ENCODE data around the gene SH3BGR.

DNA sequence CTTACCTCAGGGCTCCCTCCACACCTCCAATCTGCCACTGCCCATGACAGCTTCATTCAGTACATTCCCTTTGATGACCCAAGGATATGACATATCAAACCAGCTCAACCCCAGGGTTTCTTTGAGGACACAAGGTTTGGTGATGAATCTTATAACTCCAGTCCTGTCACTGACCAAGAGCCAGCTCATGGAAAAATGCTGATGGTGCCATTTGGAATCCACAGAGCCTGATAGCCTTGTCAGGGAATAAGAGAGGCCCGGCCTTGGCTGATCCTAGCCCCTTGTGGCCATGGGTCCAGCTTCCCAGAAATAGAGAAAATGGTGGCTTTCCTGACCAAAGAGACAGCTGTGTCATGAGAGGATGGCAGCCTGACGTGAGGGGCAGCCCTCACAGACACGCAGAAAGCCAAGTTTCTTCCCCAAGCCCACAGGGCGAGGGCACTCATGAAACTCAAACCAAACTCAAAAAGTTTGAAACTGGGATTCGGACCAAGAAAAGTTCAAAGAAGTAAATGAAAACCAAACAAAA lies 75.4 kb downstream of the SH3BGR start:
- TF ChIP-seq EZH2 (IDR thresholded peaks at IDR 0.05; ENCODE audit: low read length, missing control alignments) = no peak
- TF ChIP-seq, protein P1, sequence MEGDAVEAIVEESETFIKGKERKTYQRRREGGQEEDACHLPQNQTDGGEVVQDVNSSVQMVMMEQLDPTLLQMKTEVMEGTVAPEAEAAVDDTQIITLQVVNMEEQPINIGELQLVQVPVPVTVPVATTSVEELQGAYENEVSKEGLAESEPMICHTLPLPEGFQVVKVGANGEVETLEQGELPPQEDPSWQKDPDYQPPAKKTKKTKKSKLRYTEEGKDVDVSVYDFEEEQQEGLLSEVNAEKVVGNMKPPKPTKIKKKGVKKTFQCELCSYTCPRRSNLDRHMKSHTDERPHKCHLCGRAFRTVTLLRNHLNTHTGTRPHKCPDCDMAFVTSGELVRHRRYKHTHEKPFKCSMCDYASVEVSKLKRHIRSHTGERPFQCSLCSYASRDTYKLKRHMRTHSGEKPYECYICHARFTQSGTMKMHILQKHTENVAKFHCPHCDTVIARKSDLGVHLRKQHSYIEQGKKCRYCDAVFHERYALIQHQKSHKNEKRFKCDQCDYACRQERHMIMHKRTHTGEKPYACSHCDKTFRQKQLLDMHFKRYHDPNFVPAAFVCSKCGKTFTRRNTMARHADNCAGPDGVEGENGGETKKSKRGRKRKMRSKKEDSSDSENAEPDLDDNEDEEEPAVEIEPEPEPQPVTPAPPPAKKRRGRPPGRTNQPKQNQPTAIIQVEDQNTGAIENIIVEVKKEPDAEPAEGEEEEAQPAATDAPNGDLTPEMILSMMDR (conservative IDR thresholded peaks at IDR 0.05 in 1 of 2, IDR thresholded peaks at IDR 0.05 in 1 of 2; ENCODE audit: low read depth in 1 of 2, low read length in 2 of 2) = no peak

All from fibroblast of lung (primary cell).